HepG2 (cell line): ENCODE measurements around the gene ST14. TPM values are rescaled to one million over a fixed set of nuclear protein-coding genes. Genes with fewer than 3 reads are reported as not detected.
A peak's percentile ranks its signal among the peaks of the same experiment; 100 is the strongest.

Experiments
- ATRX ChIP-seq: sonication (generic); formaldehyde crosslinking; IDR thresholded peaks from 2 replicates; pipeline ENCODE4 v1.4.0; 2020; ENCODE audit warnings: missing genetic modification reagents, borderline replicate concordance
- HOXA9 ChIP-seq: sonication (generic); formaldehyde crosslinking; IDR thresholded peaks from 2 replicates; pipeline ENCODE4 v1.8.1; 2022; ENCODE audit warnings: missing genetic modification reagents, mild to moderate bottlenecking, moderate library complexity, borderline replicate concordance
- IKZF1 ChIP-seq: fragments of 450-650 bp; IDR thresholded peaks from 2 replicates; pipeline ENCODE4 v1.7.1; 2016
- IRF2 ChIP-seq: IDR thresholded peaks from 2 replicates; pipeline ENCODE4 v1.6.1; 2018; ENCODE audit warnings: missing genetic modification reagents, missing compliant biosample characterization
- MIER2 ChIP-seq: IDR thresholded peaks from 2 replicates; pipeline ENCODE4 v1.6.1; 2016; ENCODE audit warnings: missing biosample characterization, missing genetic modification reagents
- MTA1 ChIP-seq: sonication (generic); formaldehyde crosslinking; IDR thresholded peaks from 2 replicates; pipeline ENCODE4 v1.4.0; 2020; ENCODE audit warnings: missing genetic modification reagents, mild to moderate bottlenecking, borderline replicate concordance
- NR2C2 ChIP-seq: sonication (generic); formaldehyde crosslinking; IDR thresholded peaks from 2 replicates; pipeline ENCODE4 v1.4.0; 2020; ENCODE audit warnings: missing genetic modification reagents, mild to moderate bottlenecking, moderate library complexity, borderline replicate concordance
- PHF21A ChIP-seq: sonication (generic); formaldehyde crosslinking; IDR thresholded peaks from 2 replicates; pipeline ENCODE4 v1.5.0; 2020; ENCODE audit warnings: mild to moderate bottlenecking, missing genetic modification reagents
- PLRG1 ChIP-seq: fragments of 450-650 bp; conservative IDR thresholded peaks from 2 replicates; pipeline ENCODE4 v1.6.1; 2016
- SP1 ChIP-seq, 2 experiments: fragments of 450-650 bp in 1 of 2; sonication (generic) in 1 of 2; formaldehyde crosslinking in 1 of 2; IDR thresholded peaks; 2 replicates each; pipeline versions ENCODE4 v1.4.0 to v1.6.1; 2016 to 2020; ENCODE audit warnings: missing genetic modification reagents in 1 of 2
- SPEN ChIP-seq: sonication (generic); formaldehyde crosslinking; IDR thresholded peaks from 2 replicates; pipeline ENCODE4 v1.5.1; 2020; ENCODE audit warnings: low read depth, mild to moderate bottlenecking, missing genetic modification reagents
- SRF ChIP-seq: IDR thresholded peaks from 2 replicates; pipeline ENCODE4 v1.6.1; 2011; ENCODE audit warnings: mild to moderate bottlenecking, low read depth, low read length, moderate library complexity
- ZKSCAN1 ChIP-seq: fragments of 150-350 bp; IDR thresholded peaks from 2 replicates; pipeline ENCODE4 v1.6.1; 2014; ENCODE audit warnings: low read length
- ZNF17 ChIP-seq: sonication (generic); formaldehyde crosslinking; IDR thresholded peaks from 2 replicates; pipeline ENCODE4 v1.5.0; 2020; ENCODE audit warnings: mild to moderate bottlenecking, missing genetic modification reagents
- ZNF720 ChIP-seq: sonication (generic); formaldehyde crosslinking; IDR thresholded peaks from 2 replicates; pipeline ENCODE4 v1.4.0; 2020; ENCODE audit warnings: missing genetic modification reagents
- ZSCAN29 ChIP-seq: sonication (generic); formaldehyde crosslinking; conservative IDR thresholded peaks from 2 replicates; pipeline ENCODE4 v1.4.0; 2020; ENCODE audit warnings: mild to moderate bottlenecking, missing genetic modification reagents
- polyA plus RNA-seq, 8 experiments: library from polyadenylated mRNA; depleted of rRNA in 3 of 8; stranded (reverse) in 7 of 8; unstranded in 1 of 8; fragments of >200 nt; fragmentation: Illumina TruSeq in 4 of 8; extraction: Trizol in 4 of 8; gene quantifications; 2 replicates each; pipeline versions ENCODE4 v1.2.1 to v1.2.3, GENCODE V29; 2011 to 2016; ENCODE audit warnings: low read depth in 4 of 8, missing spikeins in 1 of 8, mixed read lengths in 1 of 8; ENCODE audit not compliant: insufficient read depth in 1 of 8
- total RNA-seq, 5 experiments: library from RNA; depleted of rRNA; stranded (reverse); fragments of >200 nt; fragmentation: Illumina TruSeq; extraction: Trizol; gene quantifications; 2 replicates each; pipeline ENCODE4 v1.2.3, GENCODE V29; 2016; ENCODE audit warnings: low read depth in 1 of 5
- TF ChIP-seq, protein P1 (sequence below): sonication (generic); formaldehyde crosslinking; conservative IDR thresholded peaks from 2 replicates; pipeline ENCODE4 v1.4.0; 2020; ENCODE audit warnings: mild to moderate bottlenecking, missing genetic modification reagents, moderate library complexity
- TF ChIP-seq, protein P2 (sequence below): IDR thresholded peaks from 2 replicates; pipeline ENCODE4 v1.6.1; 2016; ENCODE audit warnings: low read depth, control low read depth
- TF ChIP-seq, protein P3 (sequence below): sonication (generic); formaldehyde crosslinking; IDR thresholded peaks from 2 replicates; pipeline ENCODE4 v1.4.0; 2020; ENCODE audit warnings: missing genetic modification reagents
- TF ChIP-seq, protein P4 (sequence below): sonication (generic); formaldehyde crosslinking; IDR thresholded peaks from 2 replicates; pipeline ENCODE4 v1.4.0; 2020; ENCODE audit warnings: missing genetic modification reagents

The ST14 gene
- total and polyA plus RNA-seq, 2 of the 13 experiments (the other 11 are each of a cell fraction or from before 2014, with no cell fraction given), result 0.88 to 1.4 TPM

DNA sequence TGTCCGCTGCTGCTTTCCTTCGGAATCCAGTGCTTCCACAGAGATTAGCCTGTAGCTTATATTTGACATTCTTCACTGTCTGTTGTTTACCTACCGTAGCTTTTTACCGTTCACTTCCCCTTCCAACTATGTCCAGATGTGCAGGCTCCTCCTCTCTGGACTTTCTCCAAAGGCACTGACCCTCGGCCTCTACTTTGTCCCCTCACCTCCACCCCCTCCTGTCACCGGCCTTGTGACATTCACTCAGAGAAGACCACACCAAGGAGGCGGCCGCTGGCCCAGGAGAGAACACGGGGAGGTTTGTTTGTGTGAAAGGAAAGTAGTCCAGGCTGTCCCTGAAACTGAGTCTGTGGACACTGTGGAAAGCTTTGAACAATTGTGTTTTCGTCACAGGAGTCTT is 15.4 kb upstream of the ST14 start (continued):
- peak; percentile 73; the same call in 1 of the 2 replicates for TF ChIP-seq MTA1 (CRISPR knock-in tag)
- no peak for TF ChIP-seq ZNF720 (CRISPR knock-in tag)
- TF ChIP-seq, protein P1, sequence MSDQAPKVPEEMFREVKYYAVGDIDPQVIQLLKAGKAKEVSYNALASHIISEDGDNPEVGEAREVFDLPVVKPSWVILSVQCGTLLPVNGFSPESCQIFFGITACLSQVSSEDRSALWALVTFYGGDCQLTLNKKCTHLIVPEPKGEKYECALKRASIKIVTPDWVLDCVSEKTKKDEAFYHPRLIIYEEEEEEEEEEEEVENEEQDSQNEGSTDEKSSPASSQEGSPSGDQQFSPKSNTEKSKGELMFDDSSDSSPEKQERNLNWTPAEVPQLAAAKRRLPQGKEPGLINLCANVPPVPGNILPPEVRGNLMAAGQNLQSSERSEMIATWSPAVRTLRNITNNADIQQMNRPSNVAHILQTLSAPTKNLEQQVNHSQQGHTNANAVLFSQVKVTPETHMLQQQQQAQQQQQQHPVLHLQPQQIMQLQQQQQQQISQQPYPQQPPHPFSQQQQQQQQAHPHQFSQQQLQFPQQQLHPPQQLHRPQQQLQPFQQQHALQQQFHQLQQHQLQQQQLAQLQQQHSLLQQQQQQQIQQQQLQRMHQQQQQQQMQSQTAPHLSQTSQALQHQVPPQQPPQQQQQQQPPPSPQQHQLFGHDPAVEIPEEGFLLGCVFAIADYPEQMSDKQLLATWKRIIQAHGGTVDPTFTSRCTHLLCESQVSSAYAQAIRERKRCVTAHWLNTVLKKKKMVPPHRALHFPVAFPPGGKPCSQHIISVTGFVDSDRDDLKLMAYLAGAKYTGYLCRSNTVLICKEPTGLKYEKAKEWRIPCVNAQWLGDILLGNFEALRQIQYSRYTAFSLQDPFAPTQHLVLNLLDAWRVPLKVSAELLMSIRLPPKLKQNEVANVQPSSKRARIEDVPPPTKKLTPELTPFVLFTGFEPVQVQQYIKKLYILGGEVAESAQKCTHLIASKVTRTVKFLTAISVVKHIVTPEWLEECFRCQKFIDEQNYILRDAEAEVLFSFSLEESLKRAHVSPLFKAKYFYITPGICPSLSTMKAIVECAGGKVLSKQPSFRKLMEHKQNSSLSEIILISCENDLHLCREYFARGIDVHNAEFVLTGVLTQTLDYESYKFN, result peak; percentile 92
- TF ChIP-seq SP1 (IDR thresholded peaks at IDR 0.05), result no peak
- TF ChIP-seq SP1 (CRISPR knock-in tag; IDR thresholded peaks at IDR 0.05), result peak; percentile 38; the same call in 1 of the 2 replicates
- TF ChIP-seq PHF21A, result peak; percentile 78
- TF ChIP-seq, protein P2, sequence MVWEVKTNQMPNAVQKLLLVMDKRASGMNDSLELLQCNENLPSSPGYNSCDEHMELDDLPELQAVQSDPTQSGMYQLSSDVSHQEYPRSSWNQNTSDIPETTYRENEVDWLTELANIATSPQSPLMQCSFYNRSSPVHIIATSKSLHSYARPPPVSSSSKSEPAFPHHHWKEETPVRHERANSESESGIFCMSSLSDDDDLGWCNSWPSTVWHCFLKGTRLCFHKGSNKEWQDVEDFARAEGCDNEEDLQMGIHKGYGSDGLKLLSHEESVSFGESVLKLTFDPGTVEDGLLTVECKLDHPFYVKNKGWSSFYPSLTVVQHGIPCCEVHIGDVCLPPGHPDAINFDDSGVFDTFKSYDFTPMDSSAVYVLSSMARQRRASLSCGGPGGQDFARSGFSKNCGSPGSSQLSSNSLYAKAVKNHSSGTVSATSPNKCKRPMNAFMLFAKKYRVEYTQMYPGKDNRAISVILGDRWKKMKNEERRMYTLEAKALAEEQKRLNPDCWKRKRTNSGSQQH (CRISPR knock-in tag), result peak; percentile 80; the same call in 1 of the 2 replicates
- TF ChIP-seq SRF, result no peak
- peak; percentile 53; the same call in 1 of the 2 replicates for TF ChIP-seq IRF2 (CRISPR knock-in tag)
- TF ChIP-seq ZKSCAN1, result no peak
- TF ChIP-seq ATRX, result no peak
- TF ChIP-seq, protein P3, sequence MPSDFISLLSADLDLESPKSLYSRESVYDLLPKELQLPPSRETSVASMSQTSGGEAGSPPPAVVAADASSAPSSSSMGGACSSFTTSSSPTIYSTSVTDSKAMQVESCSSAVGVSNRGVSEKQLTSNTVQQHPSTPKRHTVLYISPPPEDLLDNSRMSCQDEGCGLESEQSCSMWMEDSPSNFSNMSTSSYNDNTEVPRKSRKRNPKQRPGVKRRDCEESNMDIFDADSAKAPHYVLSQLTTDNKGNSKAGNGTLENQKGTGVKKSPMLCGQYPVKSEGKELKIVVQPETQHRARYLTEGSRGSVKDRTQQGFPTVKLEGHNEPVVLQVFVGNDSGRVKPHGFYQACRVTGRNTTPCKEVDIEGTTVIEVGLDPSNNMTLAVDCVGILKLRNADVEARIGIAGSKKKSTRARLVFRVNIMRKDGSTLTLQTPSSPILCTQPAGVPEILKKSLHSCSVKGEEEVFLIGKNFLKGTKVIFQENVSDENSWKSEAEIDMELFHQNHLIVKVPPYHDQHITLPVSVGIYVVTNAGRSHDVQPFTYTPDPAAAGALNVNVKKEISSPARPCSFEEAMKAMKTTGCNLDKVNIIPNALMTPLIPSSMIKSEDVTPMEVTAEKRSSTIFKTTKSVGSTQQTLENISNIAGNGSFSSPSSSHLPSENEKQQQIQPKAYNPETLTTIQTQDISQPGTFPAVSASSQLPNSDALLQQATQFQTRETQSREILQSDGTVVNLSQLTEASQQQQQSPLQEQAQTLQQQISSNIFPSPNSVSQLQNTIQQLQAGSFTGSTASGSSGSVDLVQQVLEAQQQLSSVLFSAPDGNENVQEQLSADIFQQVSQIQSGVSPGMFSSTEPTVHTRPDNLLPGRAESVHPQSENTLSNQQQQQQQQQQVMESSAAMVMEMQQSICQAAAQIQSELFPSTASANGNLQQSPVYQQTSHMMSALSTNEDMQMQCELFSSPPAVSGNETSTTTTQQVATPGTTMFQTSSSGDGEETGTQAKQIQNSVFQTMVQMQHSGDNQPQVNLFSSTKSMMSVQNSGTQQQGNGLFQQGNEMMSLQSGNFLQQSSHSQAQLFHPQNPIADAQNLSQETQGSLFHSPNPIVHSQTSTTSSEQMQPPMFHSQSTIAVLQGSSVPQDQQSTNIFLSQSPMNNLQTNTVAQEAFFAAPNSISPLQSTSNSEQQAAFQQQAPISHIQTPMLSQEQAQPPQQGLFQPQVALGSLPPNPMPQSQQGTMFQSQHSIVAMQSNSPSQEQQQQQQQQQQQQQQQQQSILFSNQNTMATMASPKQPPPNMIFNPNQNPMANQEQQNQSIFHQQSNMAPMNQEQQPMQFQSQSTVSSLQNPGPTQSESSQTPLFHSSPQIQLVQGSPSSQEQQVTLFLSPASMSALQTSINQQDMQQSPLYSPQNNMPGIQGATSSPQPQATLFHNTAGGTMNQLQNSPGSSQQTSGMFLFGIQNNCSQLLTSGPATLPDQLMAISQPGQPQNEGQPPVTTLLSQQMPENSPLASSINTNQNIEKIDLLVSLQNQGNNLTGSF (CRISPR knock-in tag), result no peak
- TF ChIP-seq MIER2, result peak; percentile 72
- TF ChIP-seq, protein P4, sequence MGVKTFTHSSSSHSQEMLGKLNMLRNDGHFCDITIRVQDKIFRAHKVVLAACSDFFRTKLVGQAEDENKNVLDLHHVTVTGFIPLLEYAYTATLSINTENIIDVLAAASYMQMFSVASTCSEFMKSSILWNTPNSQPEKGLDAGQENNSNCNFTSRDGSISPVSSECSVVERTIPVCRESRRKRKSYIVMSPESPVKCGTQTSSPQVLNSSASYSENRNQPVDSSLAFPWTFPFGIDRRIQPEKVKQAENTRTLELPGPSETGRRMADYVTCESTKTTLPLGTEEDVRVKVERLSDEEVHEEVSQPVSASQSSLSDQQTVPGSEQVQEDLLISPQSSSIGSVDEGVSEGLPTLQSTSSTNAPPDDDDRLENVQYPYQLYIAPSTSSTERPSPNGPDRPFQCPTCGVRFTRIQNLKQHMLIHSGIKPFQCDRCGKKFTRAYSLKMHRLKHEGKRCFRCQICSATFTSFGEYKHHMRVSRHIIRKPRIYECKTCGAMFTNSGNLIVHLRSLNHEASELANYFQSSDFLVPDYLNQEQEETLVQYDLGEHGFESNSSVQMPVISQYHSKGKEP (CRISPR knock-in tag), result no peak
- TF ChIP-seq NR2C2 (CRISPR knock-in tag), result peak; percentile 63; the same call in 1 of the 2 replicates
- no peak for TF ChIP-seq ZSCAN29
- no peak for TF ChIP-seq IKZF1
- no peak for TF ChIP-seq PLRG1
- no peak for TF ChIP-seq ZNF17 (CRISPR knock-in tag)
- TF ChIP-seq HOXA9 (CRISPR knock-in tag), result no peak
- peak; percentile 70; the same call in 1 of the 2 replicates for TF ChIP-seq SPEN (CRISPR knock-in tag)
